ENCODE data around the gene TM9SF4.
"Not testable (repeated sequence)": the region's sequence is repeated elsewhere in the genome, so short reads cannot be mapped to it uniquely, and the experiment has no call there.

TM9SF4 gene

DNA sequence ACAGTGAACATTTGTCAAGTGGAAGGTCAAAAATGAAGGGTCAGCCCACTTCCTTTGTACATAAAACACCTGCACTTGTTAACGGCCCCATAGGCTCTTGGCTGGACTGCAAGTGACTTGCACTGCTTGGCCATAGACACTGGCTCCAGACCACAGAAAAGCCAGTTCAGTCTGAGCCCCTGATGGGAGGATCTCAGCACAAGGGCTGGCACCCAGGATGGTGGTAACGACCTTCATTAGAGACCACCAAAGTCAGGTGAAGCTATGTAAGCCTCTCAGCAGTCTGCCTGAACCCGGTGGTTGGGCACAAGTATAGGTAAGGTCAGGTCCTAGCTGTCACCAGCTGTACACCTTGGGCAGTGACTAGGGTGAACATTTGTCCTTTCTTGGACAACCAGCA lies 81.9 kb downstream of the TM9SF4 start:
- TF ChIP-seq, protein P1, sequence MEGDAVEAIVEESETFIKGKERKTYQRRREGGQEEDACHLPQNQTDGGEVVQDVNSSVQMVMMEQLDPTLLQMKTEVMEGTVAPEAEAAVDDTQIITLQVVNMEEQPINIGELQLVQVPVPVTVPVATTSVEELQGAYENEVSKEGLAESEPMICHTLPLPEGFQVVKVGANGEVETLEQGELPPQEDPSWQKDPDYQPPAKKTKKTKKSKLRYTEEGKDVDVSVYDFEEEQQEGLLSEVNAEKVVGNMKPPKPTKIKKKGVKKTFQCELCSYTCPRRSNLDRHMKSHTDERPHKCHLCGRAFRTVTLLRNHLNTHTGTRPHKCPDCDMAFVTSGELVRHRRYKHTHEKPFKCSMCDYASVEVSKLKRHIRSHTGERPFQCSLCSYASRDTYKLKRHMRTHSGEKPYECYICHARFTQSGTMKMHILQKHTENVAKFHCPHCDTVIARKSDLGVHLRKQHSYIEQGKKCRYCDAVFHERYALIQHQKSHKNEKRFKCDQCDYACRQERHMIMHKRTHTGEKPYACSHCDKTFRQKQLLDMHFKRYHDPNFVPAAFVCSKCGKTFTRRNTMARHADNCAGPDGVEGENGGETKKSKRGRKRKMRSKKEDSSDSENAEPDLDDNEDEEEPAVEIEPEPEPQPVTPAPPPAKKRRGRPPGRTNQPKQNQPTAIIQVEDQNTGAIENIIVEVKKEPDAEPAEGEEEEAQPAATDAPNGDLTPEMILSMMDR (IDR thresholded peaks at IDR 0.05; ENCODE audit: low read depth, low read length, missing control alignments): no peak
- no peak for DNase-seq (ENCODE audit: low read depth)
- no peak overlapping the region for H3K4me3 ChIP-seq (ENCODE audit: low read depth, low read length)

DNA sequence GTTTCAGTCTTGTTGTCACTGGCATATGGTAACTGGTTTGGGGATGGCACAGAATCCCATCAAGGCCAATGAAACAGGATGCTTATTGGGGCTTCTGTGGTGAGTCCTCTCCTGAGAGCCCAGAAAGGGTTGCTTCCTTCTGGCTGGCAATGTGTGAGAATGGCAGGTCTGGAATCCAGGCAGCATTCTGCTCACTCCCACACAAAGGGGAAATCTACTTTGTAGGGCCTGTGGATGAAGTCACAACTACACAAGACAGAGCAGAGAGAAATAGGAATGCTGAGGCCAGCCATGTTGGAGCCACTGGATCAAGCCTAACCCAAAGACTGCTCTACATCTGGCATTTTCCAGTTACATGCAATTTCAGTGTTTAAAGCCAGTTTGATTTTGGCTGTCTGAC lies 82.4 kb downstream of the TM9SF4 start:
- TF ChIP-seq, protein P1 (IDR thresholded peaks at IDR 0.05; ENCODE audit: low read depth, low read length, missing control alignments): no peak

DNA sequence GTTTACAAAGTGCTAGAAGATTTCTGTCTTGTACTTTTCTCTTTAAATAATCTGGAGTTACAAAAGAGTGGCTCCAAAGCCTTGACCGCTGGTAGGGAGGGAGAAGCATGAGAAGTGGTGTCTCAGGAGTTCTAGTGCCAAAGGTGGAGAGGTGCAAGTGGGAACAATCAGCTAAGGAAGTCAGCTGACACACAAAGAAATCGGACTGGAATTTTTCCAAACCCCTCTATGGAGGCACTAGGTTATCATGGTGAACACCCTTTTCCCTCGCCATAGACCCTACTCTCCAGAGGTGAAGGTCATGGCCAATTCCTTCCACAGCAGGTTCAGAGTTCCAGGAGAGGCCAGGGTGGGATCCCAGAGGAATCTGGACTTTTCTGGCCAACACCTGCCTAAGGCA lies 83.2 kb downstream of the TM9SF4 start:
- H3K4me3 ChIP-seq (ENCODE audit: low read depth, low read length): no peak overlapping the region
- no peak for DNase-seq (ENCODE audit: low read depth)
- TF ChIP-seq, protein P1 (IDR thresholded peaks at IDR 0.05; ENCODE audit: low read depth, low read length, missing control alignments): no peak

More for the DNA sequence above, 82.4 kb downstream of the TM9SF4 start:
- DNase-seq (ENCODE audit: low read depth): no peak
- no peak overlapping the region for H3K4me3 ChIP-seq (ENCODE audit: low read depth, low read length)

DNA sequence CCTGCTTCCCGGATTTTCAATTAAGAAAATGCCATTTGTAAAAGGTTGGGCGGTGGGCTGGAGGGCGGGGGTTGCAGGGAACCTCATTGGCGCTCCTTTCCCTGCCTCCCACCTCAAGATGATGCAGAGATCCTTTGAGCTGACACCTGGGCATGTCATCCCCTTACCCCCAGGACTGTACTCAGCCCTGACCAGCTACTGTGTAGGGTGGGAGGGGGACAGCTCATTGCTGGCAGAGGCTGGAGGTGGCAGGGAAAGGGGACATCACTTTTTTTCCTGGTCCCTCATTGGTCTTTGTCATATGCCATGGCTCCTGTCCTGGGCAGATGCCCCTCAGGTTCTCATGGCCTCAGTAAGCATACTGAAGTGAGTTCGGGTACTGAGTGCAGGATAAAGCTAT lies 83.8 kb downstream of the TM9SF4 start:
- not testable (repeated sequence) for DNase-seq (ENCODE audit: low read depth)

DNA sequence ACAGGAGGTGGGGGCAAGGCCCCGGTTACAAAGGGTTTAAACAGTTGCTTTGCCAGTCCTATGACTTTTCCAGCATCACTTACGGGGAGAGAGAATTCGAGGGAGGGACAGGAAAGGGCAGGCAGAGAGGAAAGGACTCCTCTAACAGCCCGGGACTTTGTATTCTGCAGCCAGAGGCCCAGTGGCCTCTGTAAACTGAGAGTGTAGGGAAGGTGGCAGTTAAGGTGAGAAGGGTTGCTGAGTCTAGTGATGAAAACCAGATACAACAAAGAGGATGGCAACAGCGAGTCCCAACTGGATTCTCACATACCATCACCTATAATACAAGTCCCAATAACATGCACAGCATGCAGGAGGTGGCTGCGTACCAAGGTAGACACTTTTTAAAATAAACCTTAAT lies 84.5 kb downstream of the TM9SF4 start:
- no peak for DNase-seq (ENCODE audit: low read depth)
- TF ChIP-seq, protein P1 (IDR thresholded peaks at IDR 0.05; ENCODE audit: low read depth, low read length, missing control alignments): no peak
- H3K4me3 ChIP-seq (ENCODE audit: low read depth, low read length): no peak overlapping the region

More for the DNA sequence above, 83.8 kb downstream of the TM9SF4 start:
- H3K4me3 ChIP-seq (ENCODE audit: low read depth, low read length): not testable (repeated sequence)

DNA sequence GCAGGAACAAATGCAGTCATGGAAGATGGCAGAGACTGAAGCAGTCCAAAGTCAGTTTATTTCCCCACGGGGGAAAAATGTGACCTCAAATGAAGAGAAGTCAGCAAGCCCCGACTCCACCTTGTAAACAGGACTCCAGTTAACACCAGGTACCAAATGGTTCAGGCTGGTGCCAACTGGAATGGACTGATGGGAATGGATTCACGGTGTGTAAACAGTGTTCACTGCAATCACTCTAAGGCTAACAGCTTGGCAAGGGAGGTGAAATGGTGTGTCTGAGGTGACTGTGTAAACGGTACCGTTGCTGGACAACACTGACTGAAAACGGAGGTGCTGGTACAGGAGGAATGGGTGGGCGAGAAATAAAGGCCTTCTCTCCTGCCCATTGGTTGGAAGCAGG lies 86.1 kb downstream of the TM9SF4 start:
- TF ChIP-seq, protein P1 (IDR thresholded peaks at IDR 0.05; ENCODE audit: low read depth, low read length, missing control alignments): no peak
- H3K4me3 ChIP-seq (ENCODE audit: low read depth, low read length): no peak overlapping the region
- no peak for DNase-seq (ENCODE audit: low read depth)

DNA sequence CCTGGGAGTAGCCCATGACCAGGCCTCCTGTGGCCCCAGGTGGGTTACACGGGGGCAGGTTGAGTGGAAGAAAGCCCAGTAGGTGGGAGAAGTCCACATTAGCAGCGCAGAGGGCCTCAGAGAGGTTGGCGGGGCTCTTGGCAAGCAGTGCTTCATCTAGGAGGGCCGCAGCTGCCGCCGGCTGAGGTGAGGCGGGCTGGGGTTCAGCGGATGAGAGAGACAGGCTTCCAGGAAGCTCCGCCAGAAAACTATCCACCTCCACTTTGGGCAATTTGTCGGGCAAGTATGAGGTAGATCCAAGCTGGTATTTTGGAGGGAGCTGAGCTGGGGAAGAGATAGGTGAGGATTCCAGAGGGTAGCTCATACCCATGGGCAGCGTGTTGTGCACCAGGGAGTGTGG lies 87.1 kb downstream of the TM9SF4 start:
- not testable (repeated sequence) for H3K4me3 ChIP-seq (ENCODE audit: low read depth, low read length); DNase-seq (ENCODE audit: low read depth)

DNA sequence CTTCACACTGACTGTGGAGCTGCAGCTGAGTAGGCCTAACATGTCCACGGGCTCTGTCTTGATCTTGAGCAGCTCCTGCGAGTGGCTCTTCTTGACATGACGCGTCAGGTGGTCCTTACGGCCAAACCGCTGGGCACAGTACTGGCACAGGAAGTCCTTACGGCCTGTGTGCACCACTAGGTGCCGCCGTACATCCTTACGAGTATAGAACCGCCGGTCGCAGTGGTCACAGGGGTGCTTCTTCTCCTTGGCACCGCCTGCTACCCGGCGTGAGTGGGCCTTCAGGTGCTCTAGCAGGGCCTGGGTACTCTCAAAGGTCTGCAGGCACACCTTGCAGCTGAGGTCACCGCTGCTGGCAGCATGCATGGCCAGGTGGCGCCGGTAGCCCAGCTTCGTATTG lies 87.6 kb downstream of the TM9SF4 start:
- not testable (repeated sequence) for DNase-seq (ENCODE audit: low read depth)

DNA sequence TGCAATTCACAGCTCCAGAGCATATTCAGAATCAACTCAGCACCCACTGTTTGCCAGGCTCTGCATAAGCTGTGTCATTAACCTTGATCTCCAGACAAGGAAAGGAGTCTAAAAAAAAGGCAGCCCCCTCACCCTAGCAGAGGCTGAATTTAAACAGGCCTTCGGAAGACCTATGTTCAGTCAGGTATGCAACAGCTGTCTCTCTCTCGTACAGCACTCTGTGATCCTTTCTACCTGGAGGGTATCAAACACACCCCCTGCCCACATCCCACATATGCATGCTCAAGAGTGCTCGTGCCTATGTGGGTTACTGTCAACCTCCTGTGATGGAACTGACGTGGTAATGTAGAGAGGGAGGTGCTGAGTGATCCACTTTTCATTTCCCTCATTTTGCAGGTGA lies 89.5 kb downstream of the TM9SF4 start:
- DNase-seq (ENCODE audit: low read depth): no peak
- H3K4me3 ChIP-seq (ENCODE audit: low read depth, low read length): no peak overlapping the region
- TF ChIP-seq, protein P1 (IDR thresholded peaks at IDR 0.05; ENCODE audit: low read depth, low read length, missing control alignments): no peak

More for the DNA sequence above, 87.6 kb downstream of the TM9SF4 start:
- not testable (repeated sequence) for H3K4me3 ChIP-seq (ENCODE audit: low read depth, low read length)

Measured in GM12864 (cell line).